RWPE2 (cell line): ENCODE data around the gene NKAIN1.

Experiments used
- ATAC-seq: fragments of 200-7000 bp; cut with Tn5 transposase; 3 replicates; pipeline ENCODE4 v1.9.1; 2021; ENCODE audit warnings: low read depth
- DNase-seq: peaks from one replicate; pipeline ENCODE4 v3.0.0-alpha.2; 2020; ENCODE audit warnings: low spot score
- H3K27ac ChIP-seq: fragments of 450-650 bp; 2 replicates; pipeline ENCODE4 v1.5.1; 2017; ENCODE audit warnings: mild to moderate bottlenecking; ENCODE audit not compliant: poor library complexity, severe bottlenecking
- H3K27me3 ChIP-seq: fragments of 250-450 bp; sonication (Bioruptor Pico); 2 replicates; pipeline ENCODE4 v1.5.1; 2021; ENCODE audit warnings: mild to moderate bottlenecking, moderate library complexity; ENCODE audit not compliant: insufficient read depth, poor library complexity, severe bottlenecking
- H3K36me3 ChIP-seq: fragments of 250-450 bp; sonication (Bioruptor Pico); 2 replicates; pipeline ENCODE4 v1.5.1; 2020; ENCODE audit warnings: low read depth, mild to moderate bottlenecking, moderate library complexity
- H3K4me1 ChIP-seq: fragments of 250-450 bp; sonication (Bioruptor Pico); 2 replicates; pipeline ENCODE4 v1.5.1; 2021; ENCODE audit warnings: mild to moderate bottlenecking, moderate library complexity; ENCODE audit not compliant: insufficient read depth, poor library complexity, severe bottlenecking
- H3K4me3 ChIP-seq: fragments of 250-450 bp; sonication (Bioruptor Pico); 2 replicates; pipeline ENCODE4 v1.5.1; 2021; ENCODE audit warnings: mild to moderate bottlenecking, moderate library complexity; ENCODE audit not compliant: severe bottlenecking
- H3K9me3 ChIP-seq: fragments of 250-450 bp; sonication (Bioruptor Pico); 2 replicates; pipeline ENCODE4 v1.5.1; 2021; ENCODE audit warnings: mild to moderate bottlenecking, moderate library complexity; ENCODE audit not compliant: severe bottlenecking
- CTCF ChIP-seq: fragments of 450-650 bp; IDR thresholded peaks from one replicate; pipeline ENCODE4 v1.5.1; 2017; ENCODE audit warnings: mild to moderate bottlenecking, moderate library complexity; ENCODE audit not compliant: poor library complexity, severe bottlenecking

The NKAIN1 gene

GRCh38 chr1:31208361-31208945 is 31.2 kb downstream of the NKAIN1 start:
- Histone ChIP-seq H3K36me3 (no peaks in the 10 kb centered on the region), H3K27ac (no peak overlapping the region), H3K27me3 (no peaks in the 10 kb centered on the region), H3K9me3 (no peaks in the 10 kb centered on the region), H3K4me3 (no peak overlapping the region), H3K4me1 (no peaks in the 10 kb centered on the region)
- DNase-seq, result no peak
- ATAC-seq, result no peak
- no peak for TF ChIP-seq CTCF

DNA sequence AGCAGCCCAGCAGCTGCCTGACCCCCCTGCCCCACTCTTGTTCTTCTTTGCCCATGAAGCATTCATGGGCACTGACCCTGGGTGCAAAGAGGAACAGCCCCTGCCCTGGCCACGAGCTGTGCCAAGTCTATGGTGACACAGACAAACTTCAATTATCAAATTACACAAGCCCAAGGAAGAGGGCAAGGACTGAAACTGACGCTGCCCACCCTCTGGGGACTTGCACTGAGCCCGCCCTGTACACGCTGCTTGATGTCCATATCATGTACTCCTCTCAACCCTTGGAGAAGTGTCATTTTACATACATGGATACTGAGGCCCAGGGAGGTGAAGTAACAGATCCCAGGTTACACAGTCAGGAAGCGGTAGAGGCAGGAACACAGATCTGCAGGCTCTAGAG is 32.1 kb downstream of the NKAIN1 start:
- no peak for ATAC-seq
- Histone ChIP-seq H3K27me3 (no peaks in the 10 kb centered on the region), H3K9me3 (no peaks in the 10 kb centered on the region)

GRCh38 chr1:31207046-31207445 is 32.6 kb downstream of the NKAIN1 start:
- ATAC-seq (no peak), DNase-seq (no peak)
- H3K27ac ChIP-seq, result no peak overlapping the region
- H3K4me1 ChIP-seq, result no peaks in the 10 kb centered on the region
- H3K36me3 ChIP-seq, result no peaks in the 10 kb centered on the region
- H3K4me3 ChIP-seq, result no peak overlapping the region
- TF ChIP-seq CTCF, result no peak
- no peaks in the 10 kb centered on the region for H3K27me3 ChIP-seq
- no peaks in the 10 kb centered on the region for H3K9me3 ChIP-seq

More for the DNA sequence above, 32.1 kb downstream of the NKAIN1 start:
- H3K27ac ChIP-seq, result no peak overlapping the region
- DNase-seq, result no peak
- TF ChIP-seq CTCF, result no peak
- H3K4me1 ChIP-seq, result no peaks in the 10 kb centered on the region
- no peaks in the 10 kb centered on the region for H3K36me3 ChIP-seq
- no peak overlapping the region for H3K4me3 ChIP-seq

GRCh38 chr1:31203215-31203614 is 36.5 kb downstream of the NKAIN1 start:
- H3K36me3 ChIP-seq, result no peaks in the 10 kb centered on the region
- no peaks in the 10 kb centered on the region for H3K27me3 ChIP-seq
- no peak overlapping the region for H3K4me3 ChIP-seq
- no peak for DNase-seq
- no peak overlapping the region for H3K27ac ChIP-seq
- H3K4me1 ChIP-seq, result no peaks in the 10 kb centered on the region
- no peak for ATAC-seq
- no peak for TF ChIP-seq CTCF
- H3K9me3 ChIP-seq, result no peaks in the 10 kb centered on the region

- Histone ChIP-seq H3K27me3 (no peaks in the 10 kb centered on the region), H3K36me3 (no peaks in the 10 kb centered on the region), H3K9me3 (no peaks in the 10 kb centered on the region), H3K27ac (no peak overlapping the region), H3K4me1 (no peaks in the 10 kb centered on the region), H3K4me3 (no peak overlapping the region)
- no peak for TF ChIP-seq CTCF
- no peak for DNase-seq
- no peak for ATAC-seq
Measured at GRCh38 chr1:31201931-31202360, 37.7 kb downstream of the NKAIN1 start.
